ENCODE results near the gene IGFL2. TPM values are rescaled to one million over a fixed set of nuclear protein-coding genes. Genes with fewer than 3 reads are reported as not detected.
A peak's percentile ranks its signal among the peaks of the same experiment; 100 is the strongest.

Gene IGFL2
- total RNA-seq, 1 donor, result not detected

DNA sequence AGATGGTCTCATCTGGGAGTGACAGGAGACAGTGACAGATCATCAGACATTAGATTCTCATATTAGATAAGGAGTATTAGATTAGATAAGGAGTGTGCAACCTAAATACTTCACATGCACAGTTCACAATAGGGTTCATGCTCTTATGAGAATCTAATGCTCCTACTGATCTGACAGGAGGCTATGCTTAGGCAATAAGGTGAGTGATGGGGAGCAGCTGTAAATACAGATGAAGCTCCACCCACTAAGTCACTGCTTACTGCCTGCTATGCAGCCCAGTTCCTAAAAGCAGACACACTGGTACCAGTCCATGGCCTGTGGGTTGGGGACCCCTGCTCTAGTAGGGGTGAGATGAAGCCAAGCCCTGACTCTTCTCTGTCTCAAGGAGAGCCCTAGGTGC lies 13.5 kb upstream of the IGFL2 start:
- peak; percentile 17 for DNase-seq (ENCODE audit: low read depth)
- H3K4me3 ChIP-seq (ENCODE audit: low read depth, low read length), result no peak overlapping the region
- TF ChIP-seq, protein P1, sequence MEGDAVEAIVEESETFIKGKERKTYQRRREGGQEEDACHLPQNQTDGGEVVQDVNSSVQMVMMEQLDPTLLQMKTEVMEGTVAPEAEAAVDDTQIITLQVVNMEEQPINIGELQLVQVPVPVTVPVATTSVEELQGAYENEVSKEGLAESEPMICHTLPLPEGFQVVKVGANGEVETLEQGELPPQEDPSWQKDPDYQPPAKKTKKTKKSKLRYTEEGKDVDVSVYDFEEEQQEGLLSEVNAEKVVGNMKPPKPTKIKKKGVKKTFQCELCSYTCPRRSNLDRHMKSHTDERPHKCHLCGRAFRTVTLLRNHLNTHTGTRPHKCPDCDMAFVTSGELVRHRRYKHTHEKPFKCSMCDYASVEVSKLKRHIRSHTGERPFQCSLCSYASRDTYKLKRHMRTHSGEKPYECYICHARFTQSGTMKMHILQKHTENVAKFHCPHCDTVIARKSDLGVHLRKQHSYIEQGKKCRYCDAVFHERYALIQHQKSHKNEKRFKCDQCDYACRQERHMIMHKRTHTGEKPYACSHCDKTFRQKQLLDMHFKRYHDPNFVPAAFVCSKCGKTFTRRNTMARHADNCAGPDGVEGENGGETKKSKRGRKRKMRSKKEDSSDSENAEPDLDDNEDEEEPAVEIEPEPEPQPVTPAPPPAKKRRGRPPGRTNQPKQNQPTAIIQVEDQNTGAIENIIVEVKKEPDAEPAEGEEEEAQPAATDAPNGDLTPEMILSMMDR (IDR thresholded peaks at IDR 0.05; ENCODE audit: insufficient read depth, low read depth, low read length), result no peak

DNA sequence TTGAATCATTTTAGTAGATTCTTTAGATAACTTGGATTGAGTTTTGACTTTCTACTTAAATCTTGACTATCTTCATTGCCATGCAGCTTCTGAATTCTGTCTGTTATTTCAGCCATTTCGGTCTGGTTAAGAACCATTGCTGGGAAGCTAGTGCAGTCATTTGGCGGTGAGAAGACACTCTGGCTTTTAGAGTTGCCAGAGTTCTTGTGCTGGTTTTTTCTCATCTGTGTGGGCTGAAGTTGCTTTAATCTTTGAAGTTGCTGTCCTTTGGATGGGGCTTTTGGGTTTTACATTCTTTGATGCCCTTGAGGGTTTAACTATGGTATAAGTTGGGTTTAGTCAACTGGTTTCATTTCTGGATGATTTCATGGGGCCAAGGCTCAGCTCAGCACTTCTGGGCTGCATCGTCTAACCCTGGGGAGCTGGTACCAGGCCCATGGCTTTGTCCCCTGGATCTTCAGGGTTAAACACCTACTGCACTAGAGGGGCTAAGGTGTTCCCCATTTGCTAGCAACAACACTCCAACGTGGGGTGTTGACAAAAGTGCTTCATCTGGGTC lies 10.0 kb upstream of the IGFL2 start:
- no peak overlapping the region for H3K4me3 ChIP-seq (ENCODE audit: low read depth, low read length)
- DNase-seq (ENCODE audit: low read depth), result no peak
- TF ChIP-seq, protein P1 (IDR thresholded peaks at IDR 0.05; ENCODE audit: insufficient read depth, low read depth, low read length), result no peak

DNA sequence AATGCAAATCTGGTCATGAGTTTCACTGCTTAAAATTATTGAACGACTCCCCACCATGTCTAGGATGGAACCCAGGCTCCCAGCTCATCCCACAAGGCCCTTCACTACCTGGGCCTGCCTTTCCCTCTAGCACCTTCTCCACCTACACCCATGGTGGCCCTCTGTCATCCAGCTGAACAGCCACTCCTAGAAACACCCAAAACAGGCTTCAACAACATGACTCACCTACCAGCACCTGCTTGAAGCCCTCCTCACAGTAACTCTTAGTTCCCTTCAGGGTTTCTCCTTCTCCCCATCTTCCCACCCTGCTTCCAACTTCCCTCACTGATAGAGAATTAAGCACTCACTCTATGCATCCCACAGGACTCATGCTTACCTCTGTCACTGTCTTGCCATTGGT lies 6.6 kb upstream of the IGFL2 start:
- H3K4me3 ChIP-seq (ENCODE audit: low read depth, low read length), result no peak overlapping the region
- TF ChIP-seq, protein P1 (IDR thresholded peaks at IDR 0.05; ENCODE audit: insufficient read depth, low read depth, low read length), result no peak

DNA sequence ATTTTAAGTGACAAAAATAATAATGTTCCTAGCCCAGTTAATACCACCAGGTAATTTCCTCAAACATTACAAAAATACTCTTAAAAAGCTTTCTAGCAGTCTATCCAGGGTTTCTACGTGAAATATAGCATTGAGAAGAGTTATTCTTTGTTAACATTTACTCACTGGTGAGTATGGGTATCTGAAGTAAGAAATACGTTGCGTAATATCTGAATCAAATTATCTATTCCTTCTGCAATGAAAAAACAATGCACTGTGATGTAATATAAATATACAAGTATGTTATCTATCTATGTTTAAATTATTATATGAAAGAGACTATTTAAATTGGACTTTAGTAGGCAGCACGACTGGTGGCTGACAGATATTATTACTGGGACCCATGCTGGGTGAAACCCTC lies 5.7 kb upstream of the IGFL2 start:
- DNase-seq (ENCODE audit: low read depth), result no peak
- TF ChIP-seq, protein P1 (IDR thresholded peaks at IDR 0.05; ENCODE audit: insufficient read depth, low read depth, low read length), result no peak
- no peak overlapping the region for H3K4me3 ChIP-seq (ENCODE audit: low read depth, low read length)

More for the DNA sequence above, 6.6 kb upstream of the IGFL2 start:
- DNase-seq (ENCODE audit: low read depth), result no peak

DNA sequence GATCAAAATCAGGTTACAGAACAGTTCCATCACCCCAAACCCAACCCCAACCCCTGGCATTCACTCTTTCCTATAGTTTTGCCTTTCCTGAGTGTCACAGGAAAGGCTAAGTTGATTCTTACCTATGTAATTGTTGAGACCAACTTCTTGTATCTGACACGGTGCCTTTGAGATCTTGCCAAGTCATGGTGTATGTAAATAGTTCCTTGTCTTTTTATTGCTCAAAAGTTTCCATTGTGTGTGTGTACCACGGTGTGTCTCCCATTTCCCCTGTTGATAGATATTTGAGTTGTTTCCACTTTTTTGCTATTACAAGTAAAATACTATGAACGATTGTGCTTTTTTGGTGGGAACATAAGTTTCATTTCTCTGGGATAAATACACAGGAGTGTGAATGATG lies 3.3 kb upstream of the IGFL2 start:
- no peak overlapping the region for H3K4me3 ChIP-seq (ENCODE audit: low read depth, low read length)
- DNase-seq (ENCODE audit: low read depth), result no peak
- TF ChIP-seq, protein P1 (IDR thresholded peaks at IDR 0.05; ENCODE audit: insufficient read depth, low read depth, low read length), result no peak

DNA sequence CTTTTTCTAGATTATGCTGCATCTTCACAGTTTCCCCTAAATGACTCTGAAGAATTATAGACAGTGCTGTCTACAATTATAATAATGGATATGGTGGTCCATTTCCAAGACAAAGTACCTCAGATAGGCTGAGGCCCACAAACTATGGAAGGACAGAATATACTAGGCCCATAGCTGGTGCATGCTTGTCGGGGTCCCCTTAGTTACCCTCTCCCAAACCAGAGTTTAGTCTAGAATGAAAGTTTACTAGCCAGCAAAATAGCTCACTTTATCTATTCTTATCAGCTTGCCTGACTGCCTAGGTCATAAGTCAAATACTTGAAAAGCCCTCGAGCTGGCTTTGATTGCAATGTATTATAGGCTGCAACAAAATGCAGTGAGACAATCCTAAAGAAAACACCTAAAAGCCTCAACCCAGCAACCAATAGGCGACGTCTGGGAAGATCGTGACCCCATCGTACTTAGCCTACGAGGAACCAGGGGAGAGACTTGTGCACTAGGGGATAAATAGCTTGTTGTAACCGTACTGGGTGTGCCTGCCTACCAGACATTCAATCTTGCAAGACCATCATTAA lies 785 bp upstream of the IGFL2 start:
- TF ChIP-seq, protein P1 (IDR thresholded peaks at IDR 0.05; ENCODE audit: insufficient read depth, low read depth, low read length), result no peak
- DNase-seq (ENCODE audit: low read depth), result no peak
- no peak overlapping the region for H3K4me3 ChIP-seq (ENCODE audit: low read depth, low read length)

DNA sequence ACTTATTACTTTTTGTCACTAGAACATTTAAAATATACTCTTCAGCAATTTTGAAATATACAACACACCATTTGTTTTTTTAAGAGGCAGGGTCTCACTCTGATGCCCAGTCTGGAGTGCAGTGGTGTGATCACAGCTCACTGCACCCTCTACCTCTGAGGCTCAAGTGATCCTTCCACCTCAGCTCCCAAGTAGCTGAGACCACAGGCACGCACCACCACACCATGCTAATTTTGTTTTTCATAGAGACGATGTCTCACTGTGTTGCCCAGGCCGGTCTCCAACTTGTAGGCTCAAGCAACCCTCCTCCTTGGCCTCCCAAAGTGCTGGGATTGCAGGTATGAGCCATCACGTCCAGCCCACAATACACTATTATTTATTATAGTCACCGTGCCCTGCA lies 2.6 kb downstream of the IGFL2 start:
- TF ChIP-seq, protein P1 (IDR thresholded peaks at IDR 0.05; ENCODE audit: insufficient read depth, low read depth, low read length), result no peak
- no peak for DNase-seq (ENCODE audit: low read depth)
- no peak overlapping the region for H3K4me3 ChIP-seq (ENCODE audit: low read depth, low read length)

Measured in fibroblast of villous mesenchyme (primary cell).